ENCODE measurements around the gene OCA2. TPM values are rescaled to one million over a fixed set of nuclear protein-coding genes. Genes with fewer than 3 reads are reported as not detected.

Gene OCA2
- total and polyA plus RNA-seq, 2 of the 4 experiments (the other 2 are of a cell fraction): under 0.01 to 0.03 TPM

GRCh38 chr15:27884726-27885125 lies 214.4 kb downstream of the OCA2 start:
- dilution Hi-C loops (cut with HindIII; ENCODE audit: low sequenced_read_pairs, unreplicated experiment): no loop called here
- Histone ChIP-seq H3K79me1 (ENCODE audit: low read depth in 1 of 2, low read length in 2 of 2) (no peaks in the 10 kb centered on the region), H2AFZ (replicated peaks; ENCODE audit: low read length, poor library complexity) (no peak overlapping the region), H3K9me3 (ENCODE audit: control insufficient read depth, insufficient read depth, low read length) (peaks cover 15% of the 10 kb centered on the region), H2BK120ac (ENCODE audit: low read depth, low read length) (no peak overlapping the region), H3K4ac (ENCODE audit: low read depth, low read length) (no peak overlapping the region), H2BK20ac (ENCODE audit: low read depth, low read length) (no peak overlapping the region), H3K27ac (ENCODE audit: insufficient read depth, low read length) (no peak overlapping the region), H3K9ac (ENCODE audit: low read depth, low read length) (no peak overlapping the region), H3K36me3 (ENCODE audit: control insufficient read depth, insufficient read depth, low read length) (no peaks in the 10 kb centered on the region), H3K23ac (ENCODE audit: low read depth, low read length) (no peak overlapping the region), H3K4me3 (ENCODE audit: insufficient read depth, low read depth, low read length) (no peak overlapping the region), H3K4me1 (ENCODE audit: control insufficient read depth, insufficient read depth, low read length) (no peaks in the 10 kb centered on the region), H2BK15ac (ENCODE audit: low read depth, low read length) (no peak overlapping the region), H2AK9ac (replicated peaks; ENCODE audit: low read depth, low read length, poor library complexity) (no peak overlapping the region), H3K9me1 (ENCODE audit: insufficient read depth, low read length) (no peaks in the 10 kb centered on the region), H3K4me2 (ENCODE audit: low read depth, low read length) (no peak overlapping the region), H4K8ac (ENCODE audit: low read depth in 2 of 2, low read length in 2 of 2) (no peak overlapping the region), H3K14ac (replicated peaks; ENCODE audit: low read depth, low read length) (no peak overlapping the region), H2BK5ac (ENCODE audit: low read depth, low read length, poor library complexity, severe bottlenecking) (no peak overlapping the region), H3K27me3 (ENCODE audit: control insufficient read depth, insufficient read depth, low read length) (no peaks in the 10 kb centered on the region), H3K56ac (ENCODE audit: extremely low read depth, insufficient read depth, low read length) (no peak overlapping the region), H4K20me1 (ENCODE audit: insufficient read depth, low read length) (no peaks in the 10 kb centered on the region), H4K5ac (ENCODE audit: low read depth, low read length) (no peak overlapping the region), H4K91ac (ENCODE audit: insufficient read depth, low read depth, low read length) (no peak overlapping the region), H2AK5ac (ENCODE audit: low read depth, low read length) (no peak overlapping the region), H3K18ac (ENCODE audit: low read depth, low read length) (no peak overlapping the region)
- TF ChIP-seq MAFK (IDR thresholded peaks at IDR 0.05; ENCODE audit: low read depth, low read length) (no peak), MXI1 (IDR thresholded peaks at IDR 0.05; ENCODE audit: borderline replicate concordance, low read depth, low read length) (no peak), USF2 (IDR thresholded peaks at IDR 0.05; ENCODE audit: low read depth, low read length) (no peak), MAZ (IDR thresholded peaks at IDR 0.05; ENCODE audit: borderline replicate concordance, low read depth, low read length) (no peak), RAD21 (IDR thresholded peaks at IDR 0.05; ENCODE audit: low read length) (no peak), CTCF (conservative IDR thresholded peaks at IDR 0.05; ENCODE audit: low read depth, low read length) (no peak), POLR2A (IDR thresholded peaks at IDR 0.05; ENCODE audit: low read depth, low read length) (no peak), CHD1 (IDR thresholded peaks at IDR 0.05; ENCODE audit: low read depth, low read length) (no peak), RCOR1 (IDR thresholded peaks at IDR 0.05; ENCODE audit: insufficient replicate concordance, low read length) (no peak), FOS (IDR thresholded peaks at IDR 0.05; ENCODE audit: low read depth, low read length) (no peak), NFE2L2 (IDR thresholded peaks at IDR 0.05; ENCODE audit: low read depth, low read length) (no peak), SMC3 (IDR thresholded peaks at IDR 0.05; ENCODE audit: low read depth, low read length) (no peak), BHLHE40 (IDR thresholded peaks at IDR 0.05; ENCODE audit: low read depth, low read length) (no peak), CEBPB (IDR thresholded peaks at IDR 0.05; ENCODE audit: low read depth, low read length) (no peak), RFX5 (IDR thresholded peaks at IDR 0.05; ENCODE audit: low read depth, low read length) (no peak), ELK1 (IDR thresholded peaks at IDR 0.05; ENCODE audit: borderline replicate concordance, low read depth, low read length) (no peak)
- ATAC-seq (ENCODE audit: low read depth) (no peak), DNase-seq (no peak)
- ChIA-PET CTCF (no interaction called here), POLR2A (ENCODE audit: unreplicated experiment) (no interaction called here)
- BruUV-seq (replicated peaks): no TSS peak
- in situ Hi-C loops (cut with MboI; ENCODE audit: low sequenced_read_pairs): no loop called here
- intact Hi-C loops (cut with micrococcal nuclease): no loop called here
- 20 to 100% methylated on average over 1 of the region's 4 CpGs for WGBS, 2 experiments (ENCODE audit: extremely low coverage in 2 of 2, insufficient read length in 1 of 2)

All from IMR-90 (cell line).